Hematopoietic multipotent progenitor cell (in vitro differentiated cells): ENCODE results near the gene ALKBH4. TPM values are rescaled to one million over a fixed set of nuclear protein-coding genes. Genes with fewer than 3 reads are reported as not detected.

Experiments used
- DNase-seq, 3 donors: peaks; one replicate each; pipeline ENCODE4 v3.0.0-alpha.2; 2011 to 2015; ENCODE audit warnings: low read depth in 2 of 3, low spot score in 2 of 3
- total RNA-seq: library from RNA; depleted of rRNA; stranded (reverse); fragments of >200 nt; gene quantifications from one replicate; pipeline ENCODE4 v1.2.3, GENCODE V29; 2012

The ALKBH4 gene
- total RNA-seq, 1 donor, result 39.6 TPM

GRCh38 chr7:102407910-102408309, 56.8 kb downstream of the ALKBH4 start:
- no peak for DNase-seq

Other genes starting within 250 kb of the ALKBH4 start
- gene SH2B2, start 178.0 kb downstream of the ALKBH4 start, total RNA-seq, result 6.2 TPM
- gene SPDYE6, start 108.4 kb downstream of the ALKBH4 start, total RNA-seq, result not detected
- gene PRKRIP1, start 68.5 kb downstream of the ALKBH4 start, total RNA-seq, result 19.7 TPM
- 191 TPM for gene ORAI2, start 31.3 kb downstream of the ALKBH4 start, total RNA-seq
- gene LRWD1, start 121 bp upstream of the ALKBH4 start, total RNA-seq, result 27.7 TPM
- gene POLR2J, start 14.1 kb upstream of the ALKBH4 start, total RNA-seq, result 46.3 TPM
- 14.8 TPM for gene RASA4B, start 52.9 kb upstream of the ALKBH4 start, total RNA-seq
- 4.0 TPM for gene UPK3BL2, start 78.8 kb upstream of the ALKBH4 start, total RNA-seq
- gene SPDYE2, start 86.4 kb upstream of the ALKBH4 start, total RNA-seq, result under 0.01 TPM
- 52.0 TPM for gene POLR2J3, start 107.7 kb upstream of the ALKBH4 start, total RNA-seq
- gene RASA4, start 151.9 kb upstream of the ALKBH4 start, total RNA-seq, result 35.3 TPM
- 0.27 TPM for gene UPK3BL1, start 177.9 kb upstream of the ALKBH4 start, total RNA-seq
- not detected for gene SPDYE2B, start 185.5 kb upstream of the ALKBH4 start, total RNA-seq
- gene POLR2J2, start 206.8 kb upstream of the ALKBH4 start, total RNA-seq, result 2.7 TPM